ENCODE measurements around the gene ARID1A. TPM values are rescaled to one million over a fixed set of nuclear protein-coding genes. Genes with fewer than 3 reads are reported as not detected.

The ARID1A gene
- total RNA-seq, 1 donor from 2014 or later = 70.0 TPM

- Mint-ChIP-seq H3K4me1 (ENCODE audit: unreplicated experiment) (no peaks in the 10 kb centered on the region), H3K4me3 (ENCODE audit: unreplicated experiment) (no peak overlapping the region), H3K27ac (ENCODE audit: unreplicated experiment) (no peak overlapping the region), H3K9me3 (ENCODE audit: unreplicated experiment) (no peaks in the 10 kb centered on the region), H3K27me3 (ENCODE audit: unreplicated experiment) (no peaks in the 10 kb centered on the region), H3K36me3 (ENCODE audit: unreplicated experiment) (peaks cover 38% of the 10 kb centered on the region)
- TF ChIP-seq CTCF (IDR thresholded peaks at IDR 0.05) = no peak
- no peak for DNase-seq (ENCODE audit: extremely low spot score, unreplicated experiment)
Measured at GRCh38 chr1:26761217-26761616, 65.4 kb downstream of the ARID1A start.

DNA sequence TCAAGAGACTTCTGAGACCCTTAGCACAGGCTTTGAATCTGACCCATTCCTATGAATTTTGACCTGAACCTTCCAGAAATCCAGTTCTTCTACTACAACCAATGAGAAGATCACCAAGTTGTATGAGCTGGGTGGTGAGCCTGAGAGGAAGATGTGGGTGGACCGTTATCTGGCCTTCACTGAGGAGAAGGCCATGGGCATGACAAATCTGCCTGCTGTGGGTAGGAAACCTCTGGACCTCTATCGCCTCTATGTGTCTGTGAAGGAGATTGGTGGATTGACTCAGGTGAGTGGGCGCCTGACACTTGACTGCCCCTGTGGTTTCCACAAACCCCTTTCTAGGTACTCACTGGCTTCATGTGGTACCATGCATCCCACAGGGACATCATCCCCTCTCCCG lies 71.9 kb downstream of the ARID1A start:
- Mint-ChIP-seq H3K36me3 (ENCODE audit: unreplicated experiment) (peaks cover 58% of the 10 kb centered on the region), H3K27ac (ENCODE audit: unreplicated experiment) (peak overlapping the region; percentile 80), H3K4me3 (ENCODE audit: unreplicated experiment) (no peak overlapping the region), H3K9me3 (ENCODE audit: unreplicated experiment) (no peaks in the 10 kb centered on the region), H3K27me3 (ENCODE audit: unreplicated experiment) (no peaks in the 10 kb centered on the region), H3K4me1 (ENCODE audit: unreplicated experiment) (peaks cover 40% of the 10 kb centered on the region)
- TF ChIP-seq CTCF (IDR thresholded peaks at IDR 0.05) = no peak
- no peak for DNase-seq (ENCODE audit: extremely low spot score, unreplicated experiment)

- peaks cover 40% of the 10 kb centered on the region for H3K4me1 Mint-ChIP-seq (ENCODE audit: unreplicated experiment)
- no peaks in the 10 kb centered on the region for H3K9me3 Mint-ChIP-seq (ENCODE audit: unreplicated experiment)
- peak overlapping the region; percentile 80 for H3K27ac Mint-ChIP-seq (ENCODE audit: unreplicated experiment)
- no peaks in the 10 kb centered on the region for H3K27me3 Mint-ChIP-seq (ENCODE audit: unreplicated experiment)
- peak overlapping the region; percentile 29 for H3K4me3 Mint-ChIP-seq (ENCODE audit: unreplicated experiment)
- TF ChIP-seq CTCF (IDR thresholded peaks at IDR 0.05) = no peak
- peaks cover 59% of the 10 kb centered on the region for H3K36me3 Mint-ChIP-seq (ENCODE audit: unreplicated experiment)
- no peak for DNase-seq (ENCODE audit: extremely low spot score, unreplicated experiment)
Measured at GRCh38 chr1:26768755-26769154, 72.9 kb downstream of the ARID1A start.

- Mint-ChIP-seq H3K36me3 (ENCODE audit: unreplicated experiment) (peaks cover 75% of the 10 kb centered on the region), H3K4me3 (ENCODE audit: unreplicated experiment) (no peak overlapping the region)
Measured at GRCh38 chr1:26771285-26771642, 75.4 kb downstream of the ARID1A start.

DNA sequence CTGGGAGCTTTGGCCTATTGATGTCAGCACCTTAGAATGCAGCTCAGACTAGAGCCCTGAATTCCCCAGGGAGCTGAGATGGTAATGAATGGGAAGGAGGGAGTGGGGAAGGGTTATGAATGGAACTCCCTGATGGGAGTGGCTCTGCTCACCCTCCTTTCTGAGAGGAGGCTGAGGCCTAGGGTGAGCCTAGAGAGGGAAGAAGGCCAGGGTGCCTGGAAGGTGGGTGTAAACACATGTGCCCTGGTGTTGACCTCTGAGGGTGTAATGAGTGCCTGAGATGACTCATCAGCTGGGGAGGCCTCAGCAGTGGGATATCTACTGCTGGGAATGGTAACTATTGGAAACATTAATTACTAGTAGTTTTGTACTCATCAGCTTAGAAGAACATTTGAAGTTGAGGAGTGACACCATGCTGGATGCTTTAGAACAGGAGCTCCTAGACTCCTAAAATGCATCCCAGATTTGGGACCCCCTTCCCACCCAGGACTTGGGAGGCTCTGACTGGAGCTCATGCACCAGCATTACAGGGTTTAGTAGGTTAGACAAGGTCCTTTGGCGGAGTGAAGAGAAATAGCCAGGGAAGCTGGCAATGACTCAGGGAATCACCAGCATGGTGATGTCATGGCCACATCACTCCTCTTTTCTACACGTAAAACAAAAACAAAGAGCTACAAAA lies 76.0 kb downstream of the ARID1A start:
- H3K4me1 Mint-ChIP-seq (ENCODE audit: unreplicated experiment) = peaks cover 40% of the 10 kb centered on the region
- H3K4me3 Mint-ChIP-seq (ENCODE audit: unreplicated experiment) = no peak overlapping the region
- H3K27me3 Mint-ChIP-seq (ENCODE audit: unreplicated experiment) = no peaks in the 10 kb centered on the region
- H3K27ac Mint-ChIP-seq (ENCODE audit: unreplicated experiment) = peak overlapping the region; percentile 74
- peaks cover 75% of the 10 kb centered on the region for H3K36me3 Mint-ChIP-seq (ENCODE audit: unreplicated experiment)
- no peaks in the 10 kb centered on the region for H3K9me3 Mint-ChIP-seq (ENCODE audit: unreplicated experiment)
- no peak for DNase-seq (ENCODE audit: extremely low spot score, unreplicated experiment)
- TF ChIP-seq CTCF (IDR thresholded peaks at IDR 0.05) = no peak

More at GRCh38 chr1:26771285-26771642, 75.4 kb downstream of the ARID1A start:
- Mint-ChIP-seq H3K4me1 (ENCODE audit: unreplicated experiment) (peaks cover 40% of the 10 kb centered on the region), H3K9me3 (ENCODE audit: unreplicated experiment) (no peaks in the 10 kb centered on the region), H3K27ac (ENCODE audit: unreplicated experiment) (peak overlapping the region; percentile 74), H3K27me3 (ENCODE audit: unreplicated experiment) (no peaks in the 10 kb centered on the region)
- no peak for DNase-seq (ENCODE audit: extremely low spot score, unreplicated experiment)
- no peak for TF ChIP-seq CTCF (IDR thresholded peaks at IDR 0.05)
